Testis (tissue), 3 donors: ENCODE measurements around the gene ZC3H18. TPM values are rescaled to one million over a fixed set of nuclear protein-coding genes. Genes with fewer than 3 reads are reported as not detected.

ENCODE experiments used
- DNase-seq: peaks from one replicate; pipeline ENCODE4 v3.0.0-alpha.2; 2019
- H3K27ac ChIP-seq, 2 donors: fragments of 200-600 bp; sonication (generic); one replicate each; pipeline ENCODE4 v1.5.1; 2019
- H3K27me3 ChIP-seq: fragments of 200-600 bp; sonication (generic); one replicate; pipeline ENCODE4 v1.5.1; 2019
- H3K36me3 ChIP-seq: fragments of 200-600 bp; sonication (generic); one replicate; pipeline ENCODE4 v1.5.1; 2017; ENCODE audit warnings: low read depth; ENCODE audit errors: missing control alignments
- H3K4me1 ChIP-seq: fragments of 200-600 bp; sonication (generic); one replicate; pipeline ENCODE4 v1.5.1; 2019
- H3K4me3 ChIP-seq, 2 donors: fragments of 200-600 bp; sonication (generic); one replicate each; pipeline ENCODE4 v1.5.1; 2017 to 2019
- H3K9me3 ChIP-seq: fragments of 200-600 bp; sonication (generic); one replicate; pipeline ENCODE4 v1.5.1; 2017
- POLR2A ChIP-seq: fragments of 450-650 bp; IDR thresholded peaks from one replicate; pipeline ENCODE4 v1.6.1; 2017; ENCODE audit warnings: antibody characterized with exemption, mild to moderate bottlenecking, moderate library complexity
- WGBS, 2 donors: methylation state at CpG; one replicate each; pipeline ENCODE4 v1.1.5; 2018; 5-methylcytosine and 5-hydroxymethylcytosine counted together
- intact Hi-C: fragments of 100-400 bp; cut with DNase I; formaldehyde crosslinking; loops from one replicate; pipeline ENCODE4 v1.15.1; 2023; ENCODE audit warnings: low total_unique reads
- polyA plus RNA-seq: library from polyadenylated mRNA; stranded (reverse); fragments of 350-450 nt; fragmentation: Illumina TruSeq; extraction: RNeasy Lipid Tissue Mini Kit (QIAGEN cat#74804); gene quantifications from one replicate; pipeline ENCODE4 v1.2.3, GENCODE V29; 2014; ENCODE audit warnings: low read depth, low replicate concordance; ENCODE audit not compliant: insufficient read depth
- total RNA-seq, 2 donors: library from RNA; depleted of rRNA; stranded (reverse); fragments of >200 nt; gene quantifications; one replicate each; pipeline ENCODE4 v1.2.3, GENCODE V29; 2016
- TF ChIP-seq, protein P1 (sequence below), 3 experiments: fragments of 450-650 bp in 2 of 3; fragments of 200-600 bp in 1 of 3; sonication (generic) in 1 of 3; IDR thresholded peaks; one replicate each; pipeline ENCODE4 v1.5.1; 2016 to 2019; ENCODE audit warnings: antibody characterized with exemption in 3 of 3, mild to moderate bottlenecking in 2 of 3, moderate library complexity in 1 of 3

Gene ZC3H18
- total and polyA plus RNA-seq, 3 donors from 2014 or later = 53.8 to 63.7 (median 59.6) TPM

DNA sequence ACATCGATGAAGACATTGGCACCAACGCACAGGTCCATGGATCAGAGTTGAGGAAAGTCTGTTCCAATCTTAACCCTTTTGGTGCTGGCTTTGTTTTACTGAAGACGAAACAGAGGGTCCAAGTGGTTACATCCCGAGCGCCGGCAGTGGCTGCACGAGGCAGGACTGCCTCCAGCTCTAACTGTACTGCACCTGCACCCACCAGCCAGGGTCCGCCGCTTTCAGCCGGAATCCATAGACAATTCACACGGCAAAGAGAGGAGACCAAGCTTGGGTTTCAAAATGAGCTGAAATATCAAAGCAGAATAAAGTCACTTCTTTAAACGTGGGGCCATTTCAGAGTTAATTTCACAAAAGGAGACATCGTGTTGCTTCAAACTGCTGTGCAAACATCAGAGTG lies 21.2 kb upstream of the ZC3H18 start:
- no peaks in the 10 kb centered on the region for H3K27me3 ChIP-seq
- 80 to 86% methylated on average over 9 to 13 of the region's 13 CpGs for WGBS, 2 donors
- H3K4me3 ChIP-seq = no peak overlapping the region
- H3K36me3 ChIP-seq = no peaks in the 10 kb centered on the region
- DNase-seq = no peak
- H3K4me1 ChIP-seq = peaks cover 11% of the 10 kb centered on the region
- no peak overlapping the region for H3K27ac ChIP-seq
- no peak for TF ChIP-seq POLR2A
- TF ChIP-seq, protein P1, sequence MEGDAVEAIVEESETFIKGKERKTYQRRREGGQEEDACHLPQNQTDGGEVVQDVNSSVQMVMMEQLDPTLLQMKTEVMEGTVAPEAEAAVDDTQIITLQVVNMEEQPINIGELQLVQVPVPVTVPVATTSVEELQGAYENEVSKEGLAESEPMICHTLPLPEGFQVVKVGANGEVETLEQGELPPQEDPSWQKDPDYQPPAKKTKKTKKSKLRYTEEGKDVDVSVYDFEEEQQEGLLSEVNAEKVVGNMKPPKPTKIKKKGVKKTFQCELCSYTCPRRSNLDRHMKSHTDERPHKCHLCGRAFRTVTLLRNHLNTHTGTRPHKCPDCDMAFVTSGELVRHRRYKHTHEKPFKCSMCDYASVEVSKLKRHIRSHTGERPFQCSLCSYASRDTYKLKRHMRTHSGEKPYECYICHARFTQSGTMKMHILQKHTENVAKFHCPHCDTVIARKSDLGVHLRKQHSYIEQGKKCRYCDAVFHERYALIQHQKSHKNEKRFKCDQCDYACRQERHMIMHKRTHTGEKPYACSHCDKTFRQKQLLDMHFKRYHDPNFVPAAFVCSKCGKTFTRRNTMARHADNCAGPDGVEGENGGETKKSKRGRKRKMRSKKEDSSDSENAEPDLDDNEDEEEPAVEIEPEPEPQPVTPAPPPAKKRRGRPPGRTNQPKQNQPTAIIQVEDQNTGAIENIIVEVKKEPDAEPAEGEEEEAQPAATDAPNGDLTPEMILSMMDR (IDR thresholded peaks at IDR 0.05) = no peak
- intact Hi-C loops = no loop called here
- H3K9me3 ChIP-seq = no peaks in the 10 kb centered on the region

DNA sequence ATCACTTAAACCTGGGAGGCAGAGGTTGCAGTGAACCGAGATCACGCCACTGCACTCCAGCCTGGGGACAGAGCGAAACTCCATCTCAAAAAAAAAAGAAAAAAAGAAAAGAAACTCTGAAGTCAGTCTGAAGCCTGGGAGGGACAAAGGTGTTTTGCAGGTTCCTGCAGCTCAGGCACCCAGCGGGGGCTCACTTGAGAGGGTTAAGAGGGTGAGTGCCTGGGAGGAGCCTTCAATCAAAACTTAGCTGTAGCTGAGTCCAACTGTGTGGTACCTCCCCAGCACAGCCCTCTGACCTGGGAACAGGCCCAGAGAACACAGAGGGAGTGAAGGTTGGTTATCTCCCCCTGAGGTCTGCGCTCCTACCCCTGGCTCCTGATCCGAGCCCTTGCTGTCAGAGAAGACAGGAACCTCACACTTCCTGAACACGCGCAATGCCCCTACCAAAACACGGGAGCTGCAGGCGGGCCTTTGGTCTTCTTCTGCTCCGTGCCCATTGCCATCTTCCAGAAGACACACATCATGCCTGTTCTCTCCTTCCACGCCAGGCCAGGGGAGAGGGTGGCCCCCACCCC lies 20.4 kb upstream of the ZC3H18 start:
- Histone ChIP-seq H3K36me3 (no peaks in the 10 kb centered on the region), H3K9me3 (no peaks in the 10 kb centered on the region), H3K27ac (no peak overlapping the region), H3K27me3 (no peaks in the 10 kb centered on the region), H3K4me3 (no peak overlapping the region), H3K4me1 (peaks cover 11% of the 10 kb centered on the region)
- TF ChIP-seq, protein P1 (IDR thresholded peaks at IDR 0.05) = no peak
- no peak for TF ChIP-seq POLR2A
- DNase-seq = no peak
- 59 to 62% methylated on average over 11 to 12 of the region's 12 CpGs for WGBS, 2 donors
- intact Hi-C loops = no loop called here

DNA sequence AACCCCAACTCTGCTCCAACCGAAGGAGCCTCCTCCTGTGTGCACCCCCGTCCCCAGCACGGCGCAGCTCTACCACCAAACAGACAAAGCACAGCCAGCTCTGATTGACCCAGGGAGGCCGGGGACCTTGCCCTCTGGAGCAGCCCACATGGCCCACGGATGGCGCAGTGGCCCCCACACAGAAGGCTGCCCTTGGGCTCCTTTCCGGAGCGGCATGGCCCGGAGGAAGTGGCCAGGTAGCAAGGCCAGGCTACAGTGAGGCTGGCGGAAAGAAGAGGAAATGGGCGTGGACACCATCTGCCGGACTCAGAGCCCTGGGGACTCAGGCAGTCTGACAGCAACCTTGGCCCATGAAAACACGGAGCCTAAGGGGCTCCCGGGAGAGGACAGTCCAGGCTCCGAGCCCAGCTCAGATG lies 19.9 kb upstream of the ZC3H18 start:
- Histone ChIP-seq H3K9me3 (no peaks in the 10 kb centered on the region), H3K4me3 (no peak overlapping the region), H3K27ac (no peak overlapping the region), H3K4me1 (peaks cover 11% of the 10 kb centered on the region), H3K27me3 (no peaks in the 10 kb centered on the region), H3K36me3 (no peaks in the 10 kb centered on the region)
- DNase-seq = peak; percentile 65
- no peak for TF ChIP-seq POLR2A
- TF ChIP-seq, protein P1 (IDR thresholded peaks at IDR 0.05) = no peak
- intact Hi-C loops = no loop called here
- WGBS, 2 donors = 43 to 52% methylated on average over 6 to 16 of the region's 16 CpGs

DNA sequence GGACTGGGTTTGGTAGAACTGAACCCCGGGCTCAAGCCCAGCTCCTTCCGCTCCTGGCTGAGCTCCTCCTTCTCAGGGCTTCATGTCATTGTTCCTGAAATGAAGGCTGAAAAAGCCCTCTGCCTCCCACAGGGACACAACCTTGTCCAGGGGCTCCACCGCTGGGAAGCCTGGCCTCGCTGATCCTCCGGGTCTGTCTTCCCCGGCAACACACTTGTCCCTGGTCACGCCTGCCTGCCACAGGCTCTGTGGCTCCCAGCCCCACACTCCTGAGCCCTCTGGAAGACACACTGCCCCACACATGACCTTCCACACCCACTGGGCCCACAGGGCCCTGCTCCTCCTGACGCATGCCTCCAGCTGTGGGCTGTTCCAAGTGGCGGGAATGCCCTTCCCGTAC lies 18.0 kb upstream of the ZC3H18 start:
- H3K4me1 ChIP-seq = peaks cover 11% of the 10 kb centered on the region
- no peak for DNase-seq
- no peaks in the 10 kb centered on the region for H3K9me3 ChIP-seq
- intact Hi-C loops = no loop called here
- no peak for TF ChIP-seq POLR2A
- TF ChIP-seq, protein P1 (IDR thresholded peaks at IDR 0.05) = no peak
- H3K27me3 ChIP-seq = no peaks in the 10 kb centered on the region
- no peaks in the 10 kb centered on the region for H3K36me3 ChIP-seq
- WGBS, 2 donors = 86 to 89% methylated on average over 10 of the region's 10 CpGs
- H3K4me3 ChIP-seq = no peak overlapping the region
- no peak overlapping the region for H3K27ac ChIP-seq

DNA sequence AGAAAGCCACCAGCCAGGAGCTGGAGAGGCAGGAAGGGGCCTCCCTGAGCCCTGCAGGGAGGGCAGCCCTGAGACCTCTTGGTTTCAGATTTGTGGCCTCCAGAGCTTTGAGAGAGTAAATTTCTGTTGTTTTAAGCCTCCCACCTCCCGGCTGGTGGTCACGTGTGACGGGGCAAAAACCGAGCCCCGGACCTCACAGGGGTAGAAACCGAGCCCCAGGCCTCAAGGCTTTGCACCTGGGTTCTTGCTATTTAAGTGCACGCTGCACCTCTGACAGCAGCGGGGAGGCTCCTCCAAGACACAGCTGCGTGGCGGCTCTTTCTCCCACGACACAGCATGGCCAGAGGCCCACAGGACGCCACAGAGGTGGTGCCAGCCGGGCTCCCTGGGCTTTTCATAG lies 17.4 kb upstream of the ZC3H18 start:
- no peaks in the 10 kb centered on the region for H3K27me3 ChIP-seq
- H3K27ac ChIP-seq = no peak overlapping the region
- no peak for DNase-seq
- TF ChIP-seq, protein P1 (IDR thresholded peaks at IDR 0.05) = no peak
- TF ChIP-seq POLR2A = no peak
- no peak overlapping the region for H3K4me3 ChIP-seq
- H3K9me3 ChIP-seq = no peaks in the 10 kb centered on the region
- H3K36me3 ChIP-seq = no peaks in the 10 kb centered on the region
- 81 to 82% methylated on average over 5 to 13 of the region's 13 CpGs for WGBS, 2 donors
- intact Hi-C loops = no loop called here
- peaks cover 11% of the 10 kb centered on the region for H3K4me1 ChIP-seq
